HG03520 (cell line): ENCODE results near the gene REXO4.

Experiments used
- ATAC-seq: cut with Tn5 transposase; IDR thresholded peaks from one replicate; pipeline ENCODE4 v1.9.1; 2021; ENCODE audit warnings: mild to moderate bottlenecking, moderate library complexity; ENCODE audit not compliant: unreplicated experiment

Gene REXO4, protein sequence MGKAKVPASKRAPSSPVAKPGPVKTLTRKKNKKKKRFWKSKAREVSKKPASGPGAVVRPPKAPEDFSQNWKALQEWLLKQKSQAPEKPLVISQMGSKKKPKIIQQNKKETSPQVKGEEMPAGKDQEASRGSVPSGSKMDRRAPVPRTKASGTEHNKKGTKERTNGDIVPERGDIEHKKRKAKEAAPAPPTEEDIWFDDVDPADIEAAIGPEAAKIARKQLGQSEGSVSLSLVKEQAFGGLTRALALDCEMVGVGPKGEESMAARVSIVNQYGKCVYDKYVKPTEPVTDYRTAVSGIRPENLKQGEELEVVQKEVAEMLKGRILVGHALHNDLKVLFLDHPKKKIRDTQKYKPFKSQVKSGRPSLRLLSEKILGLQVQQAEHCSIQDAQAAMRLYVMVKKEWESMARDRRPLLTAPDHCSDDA

DNA sequence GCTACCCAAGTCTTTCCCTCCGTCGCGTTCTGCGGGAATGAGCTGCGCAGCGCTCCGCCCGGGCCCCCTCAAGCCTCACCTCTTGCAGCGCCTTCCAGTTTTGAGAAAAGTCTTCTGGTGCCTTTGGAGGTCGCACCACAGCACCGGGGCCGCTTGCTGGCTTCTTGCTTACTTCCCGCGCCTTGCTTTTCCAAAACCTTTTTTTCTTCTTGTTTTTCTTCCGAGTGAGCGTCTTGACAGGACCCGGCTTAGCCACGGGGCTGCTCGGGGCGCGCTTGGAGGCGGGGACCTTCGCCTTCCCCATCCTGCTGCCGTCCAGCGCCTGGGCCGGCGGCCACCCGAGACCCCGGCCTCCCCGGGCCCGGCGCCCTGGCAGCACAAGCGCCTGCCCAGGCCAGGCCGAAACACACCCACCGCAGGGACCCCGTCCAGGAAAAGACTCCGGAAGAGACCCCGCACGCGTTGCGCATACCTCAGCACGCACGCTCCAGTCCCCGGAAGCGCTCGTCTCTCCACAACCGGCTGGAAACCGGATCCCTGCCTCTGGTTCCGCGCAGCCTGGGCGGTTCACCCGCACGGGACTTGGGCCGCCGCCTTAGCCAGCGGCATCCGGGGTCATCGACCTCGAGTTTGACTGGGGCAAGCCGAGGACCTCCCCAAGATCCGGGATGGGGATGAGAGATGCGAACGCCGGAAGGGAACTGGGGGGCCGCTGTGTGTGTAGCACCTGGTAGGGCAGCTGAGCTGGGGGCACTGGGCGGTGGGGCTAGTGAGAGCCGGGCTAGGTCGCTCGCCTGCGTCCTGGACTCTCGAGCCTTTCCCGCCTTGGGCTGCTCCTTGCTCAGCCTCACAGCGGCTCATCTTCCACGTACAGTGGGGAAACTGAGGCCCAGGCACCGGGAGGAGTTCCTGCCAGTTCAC lies at the start of gene REXO4:
TSS of gene REXO4 (minus strand) at position 470 of the 921 bp plus-strand sequence. CDS start at position 304, 166 bp downstream.
- peak; percentile 64 for ATAC-seq

DNA sequence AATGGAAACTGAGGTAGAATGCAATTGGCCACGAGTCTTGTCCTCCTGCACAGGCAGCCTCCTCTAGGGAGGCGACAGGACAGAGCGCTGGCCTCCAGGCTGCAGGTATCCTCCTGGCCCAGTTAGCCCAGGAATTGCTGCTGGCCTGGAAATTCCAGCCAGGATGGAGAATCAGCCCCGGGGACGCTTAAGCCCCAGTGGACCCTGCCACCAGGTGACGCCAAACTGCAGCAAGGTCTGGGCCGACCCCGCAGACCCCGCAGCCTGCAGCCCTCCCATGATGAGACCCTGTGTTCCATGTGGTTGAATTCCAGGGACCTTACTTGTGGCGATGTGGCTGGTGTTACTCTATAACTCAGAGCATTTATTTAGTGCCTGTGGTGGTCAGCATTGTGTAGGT lies 49.3 kb upstream of the REXO4 start:
- no peak for ATAC-seq

DNA sequence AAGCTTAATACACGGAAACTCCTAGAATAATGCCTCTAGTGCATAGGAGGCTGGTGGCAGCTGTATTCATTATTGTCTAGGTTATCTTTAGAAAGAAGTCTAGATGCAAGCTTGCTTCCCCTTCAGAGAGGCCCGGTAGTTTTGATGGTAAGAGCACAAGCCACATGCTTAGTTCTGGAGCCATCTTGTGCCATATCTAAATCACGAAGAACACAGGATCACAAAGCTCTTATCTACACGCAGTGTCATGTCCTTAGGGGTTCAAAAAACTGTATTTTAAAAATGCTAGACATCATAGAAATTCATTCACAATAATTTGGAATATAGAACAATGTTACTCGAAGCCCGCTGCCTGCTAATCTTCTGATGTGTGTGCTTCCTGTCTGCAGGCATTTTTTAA lies 48.2 kb upstream of the REXO4 start:
- ATAC-seq = no peak

DNA sequence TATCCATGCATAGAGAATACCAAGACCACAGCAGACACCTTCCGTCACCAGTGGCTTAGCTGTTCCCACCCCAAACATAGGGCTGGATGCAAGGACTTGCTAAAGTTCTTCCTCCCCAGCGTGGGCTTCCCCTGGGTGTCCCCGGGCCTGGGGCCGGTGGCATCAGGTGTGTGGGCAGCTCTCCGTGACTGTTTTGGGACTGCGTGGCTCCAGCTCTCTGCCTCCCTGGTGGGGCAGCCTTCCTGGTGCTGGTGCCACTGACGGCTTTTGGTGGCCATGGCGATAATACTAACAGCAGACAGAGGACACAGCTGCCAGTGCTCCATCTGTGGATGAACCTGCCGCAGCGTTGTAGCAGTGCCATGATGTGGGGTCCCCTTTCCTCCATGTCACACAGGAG lies 46.8 kb upstream of the REXO4 start:
- ATAC-seq = no peak

DNA sequence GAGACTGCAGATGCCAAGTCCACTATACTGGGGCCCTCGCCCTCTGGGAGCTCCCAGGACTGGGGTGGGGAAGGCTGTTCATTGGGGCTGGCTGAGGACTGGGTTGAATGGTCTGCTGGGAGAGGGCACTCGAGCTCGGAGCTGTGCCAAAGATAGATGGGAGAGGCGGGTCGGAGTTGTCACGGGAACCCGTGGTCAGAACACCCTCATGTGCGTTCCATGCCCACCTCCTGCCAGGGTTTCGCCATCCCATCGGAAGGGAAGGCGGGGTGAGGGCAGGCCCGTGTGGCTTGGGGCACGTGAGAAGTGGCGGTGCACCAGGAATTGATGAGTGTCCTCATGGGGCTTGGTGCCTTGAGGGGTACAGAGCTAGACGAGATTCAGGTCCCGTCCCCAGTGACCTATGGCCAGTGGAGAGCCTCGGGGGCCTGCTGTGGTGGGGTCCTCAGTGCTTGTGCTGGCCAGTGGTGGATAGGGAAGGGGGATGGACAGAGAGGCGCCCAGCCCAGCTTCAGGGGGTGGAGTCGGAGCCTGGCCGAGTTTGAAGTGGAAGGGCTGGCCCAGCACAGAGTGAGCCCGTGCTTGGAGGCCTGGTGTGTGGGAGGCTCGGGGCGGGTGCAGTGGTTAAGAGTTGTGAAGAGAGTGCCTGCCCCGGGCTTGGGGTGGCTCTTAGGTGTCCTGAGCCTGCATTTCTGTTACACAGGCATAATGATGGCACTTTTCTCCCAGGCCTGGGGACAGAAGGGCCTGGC lies 46.2 kb upstream of the REXO4 start:
- ATAC-seq = no peak

DNA sequence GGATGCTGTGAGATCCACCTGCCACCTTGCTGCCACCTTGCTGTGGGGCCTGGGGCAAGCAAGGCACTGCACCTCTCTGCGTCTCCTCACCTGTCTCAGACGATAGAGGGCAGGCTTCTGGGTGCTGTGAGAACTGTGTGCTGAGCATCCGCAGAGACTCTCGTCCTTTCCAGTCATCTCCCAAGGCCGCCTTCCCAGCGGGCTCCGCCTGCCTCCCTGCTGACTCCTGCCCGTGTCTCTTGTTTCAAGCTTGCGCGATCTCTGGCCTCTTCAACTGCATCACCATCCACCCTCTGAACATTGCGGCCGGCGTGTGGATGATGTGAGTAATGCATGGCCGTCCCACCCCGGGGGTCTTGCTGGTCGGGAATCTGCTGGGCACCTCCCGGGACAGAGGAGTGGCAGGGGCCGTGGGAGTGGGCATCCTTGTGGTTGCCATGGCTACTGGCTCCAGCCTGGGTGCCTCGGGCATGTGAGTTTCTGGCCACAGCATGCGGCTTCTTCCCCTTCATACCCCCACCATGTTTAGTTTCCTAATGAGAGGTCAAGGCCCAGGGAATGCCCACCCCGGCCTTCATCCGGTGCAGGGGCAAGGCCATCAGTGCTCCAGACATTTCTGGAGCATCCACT lies 45.5 kb upstream of the REXO4 start:
- no peak for ATAC-seq

DNA sequence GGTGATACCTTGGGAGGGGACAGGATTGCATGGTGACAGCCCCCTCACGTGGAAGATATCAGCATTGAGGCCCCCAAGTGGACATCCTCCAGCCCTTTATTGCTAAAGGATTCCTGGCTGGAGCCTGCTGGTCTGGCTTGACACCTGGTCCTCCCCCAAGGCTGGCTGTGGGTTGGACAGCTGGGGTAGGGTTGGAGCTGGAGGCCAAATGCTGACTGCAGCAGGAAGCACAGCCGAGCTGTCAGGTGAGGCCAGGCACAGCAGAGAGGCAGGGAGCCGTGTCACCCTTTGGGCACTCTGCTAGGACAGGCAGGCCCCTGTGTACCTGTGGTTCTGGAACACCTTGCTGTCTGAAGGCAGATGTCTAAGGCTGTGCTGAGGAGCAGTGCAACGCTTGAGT lies 44.2 kb upstream of the REXO4 start:
- ATAC-seq = no peak

DNA sequence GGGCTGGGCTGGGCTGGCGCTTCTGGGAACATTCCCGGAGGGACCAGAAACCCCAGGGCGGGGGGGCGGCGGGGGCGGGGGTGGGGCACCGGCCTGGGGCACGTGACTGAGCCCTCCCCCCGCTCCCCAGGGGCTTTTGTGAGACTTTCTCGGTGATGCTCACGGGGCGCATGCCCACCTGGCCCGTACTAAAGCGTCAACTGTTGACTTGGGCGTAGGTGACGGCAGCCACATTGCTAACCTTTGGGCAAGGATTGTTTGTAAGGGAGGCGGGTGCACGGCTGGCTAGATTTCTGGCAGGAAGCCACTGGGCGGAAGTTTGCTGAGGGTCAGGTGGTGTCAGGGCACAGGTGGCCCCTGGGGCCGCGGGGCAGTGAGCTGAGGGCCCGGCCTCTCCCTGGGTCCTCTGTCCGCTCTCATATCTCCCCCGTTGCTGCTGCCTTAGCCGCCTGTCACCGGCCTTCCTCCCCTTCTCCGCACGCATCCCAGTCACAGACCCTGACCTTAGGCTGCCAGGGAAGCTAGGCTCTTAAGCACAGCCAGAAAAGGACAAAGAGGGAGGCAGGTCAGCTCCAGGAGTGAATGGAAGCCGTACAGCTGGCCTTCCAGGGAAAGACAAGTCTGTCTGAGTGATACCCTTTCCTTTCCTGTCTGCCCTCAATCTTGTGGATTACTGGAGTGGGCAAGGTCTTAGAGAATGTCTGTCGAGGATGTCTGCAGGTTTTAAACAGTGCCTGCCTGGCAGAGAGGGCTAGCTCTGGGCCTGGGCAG lies 42.8 kb upstream of the REXO4 start:
- peak; percentile 11 for ATAC-seq

DNA sequence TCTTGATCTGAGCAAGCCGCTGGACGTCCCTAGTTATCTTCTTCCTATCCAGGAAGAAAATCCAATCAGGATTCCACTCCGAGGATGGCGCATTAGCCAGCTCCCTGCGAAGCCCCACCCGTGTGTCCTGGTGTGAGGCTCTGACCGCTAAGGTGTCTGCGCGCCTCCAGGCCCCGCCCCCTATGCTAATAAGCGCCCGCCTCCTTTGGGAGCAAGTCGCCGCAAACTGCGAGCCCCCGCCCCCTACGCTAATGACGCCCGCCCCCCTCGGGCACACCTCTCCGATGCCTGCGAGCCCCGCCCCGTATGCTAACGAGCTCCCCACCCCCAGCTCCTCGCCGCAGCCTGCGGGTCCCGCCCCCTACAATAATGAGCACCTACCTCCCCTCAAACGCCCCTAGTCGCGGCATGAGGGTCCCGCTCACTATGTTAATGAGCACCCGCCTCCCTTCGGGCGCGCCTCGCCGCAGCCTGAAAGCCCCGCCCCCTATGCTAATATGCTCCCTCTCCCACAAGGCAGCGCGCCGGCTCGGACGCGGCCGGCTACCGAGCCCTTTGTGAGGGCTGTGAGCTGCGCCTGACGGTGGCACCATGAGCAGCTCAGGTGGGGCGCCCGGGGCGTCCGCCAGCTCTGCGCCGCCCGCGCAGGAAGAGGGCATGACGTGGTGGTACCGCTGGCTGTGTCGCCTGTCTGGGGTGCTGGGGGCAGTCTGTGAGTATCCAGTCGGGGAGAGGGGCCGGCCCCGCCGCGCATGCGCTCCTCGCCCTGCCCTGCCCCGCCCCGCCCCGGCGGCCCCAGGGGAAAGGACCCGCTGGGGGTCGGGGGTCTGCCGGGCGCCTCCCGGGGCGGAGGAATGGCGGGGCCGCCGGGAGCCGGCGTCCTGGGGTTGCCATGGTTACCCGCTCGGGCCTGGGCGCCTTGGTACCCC lies 41.9 kb upstream of the REXO4 start, which contains the start of gene CACFD1:
TSS of gene CACFD1 (plus strand) at position 503 of the 929 bp plus-strand sequence. CDS start at position 592, 89 bp downstream.
- ATAC-seq = peak; percentile 68

DNA sequence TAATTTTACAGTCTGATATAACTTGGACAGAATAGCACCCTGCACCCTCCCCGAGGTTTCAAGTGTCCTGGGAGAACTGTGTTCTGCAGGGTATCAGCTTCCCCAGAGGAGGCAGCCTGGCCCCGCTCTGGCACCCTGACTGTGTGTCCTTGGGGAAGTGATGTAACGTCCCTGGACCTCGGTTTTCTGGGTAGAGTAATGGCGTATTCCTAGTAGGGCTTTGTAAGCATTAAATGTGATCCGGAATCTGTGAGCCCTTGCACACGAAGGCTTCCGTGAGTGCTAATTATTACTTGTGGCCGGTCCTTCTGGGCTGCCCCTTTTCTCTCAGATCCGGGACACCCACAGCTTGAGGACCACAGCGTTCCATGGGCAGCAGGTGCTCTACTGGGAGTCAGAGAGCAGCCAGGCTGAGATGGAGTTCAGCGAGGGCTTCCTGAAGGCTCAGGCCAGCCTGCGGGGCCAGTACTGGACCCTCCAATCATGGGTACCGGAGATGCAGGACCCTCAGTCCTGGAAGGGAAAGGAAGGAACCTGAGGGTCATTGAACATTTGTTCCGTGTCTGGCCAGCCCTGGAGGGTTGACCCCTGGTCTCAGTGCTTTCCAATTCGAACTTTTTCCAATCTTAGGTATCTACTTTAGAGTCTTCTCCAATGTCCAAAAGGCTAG lies 41.0 kb upstream of the REXO4 start:
- ATAC-seq = no peak

DNA sequence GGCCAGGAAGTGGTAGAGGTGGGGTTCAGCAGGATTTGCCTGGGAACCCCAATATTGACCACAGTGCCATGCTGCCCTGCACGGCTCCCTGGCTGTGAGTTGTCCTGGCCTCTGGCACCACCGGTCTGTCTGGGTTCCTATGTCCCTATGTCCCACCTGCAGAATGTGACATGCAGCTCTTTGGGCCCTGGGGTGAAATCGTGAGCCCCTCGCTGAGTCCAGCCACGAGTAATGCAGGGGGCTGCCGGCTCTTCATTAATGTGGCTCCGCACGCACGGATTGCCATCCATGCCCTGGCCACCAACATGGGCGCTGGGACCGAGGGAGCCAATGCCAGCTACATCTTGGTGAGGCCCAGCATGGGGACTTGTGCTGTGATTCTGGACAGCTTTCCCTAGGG lies 39.9 kb upstream of the REXO4 start:
- no peak for ATAC-seq

DNA sequence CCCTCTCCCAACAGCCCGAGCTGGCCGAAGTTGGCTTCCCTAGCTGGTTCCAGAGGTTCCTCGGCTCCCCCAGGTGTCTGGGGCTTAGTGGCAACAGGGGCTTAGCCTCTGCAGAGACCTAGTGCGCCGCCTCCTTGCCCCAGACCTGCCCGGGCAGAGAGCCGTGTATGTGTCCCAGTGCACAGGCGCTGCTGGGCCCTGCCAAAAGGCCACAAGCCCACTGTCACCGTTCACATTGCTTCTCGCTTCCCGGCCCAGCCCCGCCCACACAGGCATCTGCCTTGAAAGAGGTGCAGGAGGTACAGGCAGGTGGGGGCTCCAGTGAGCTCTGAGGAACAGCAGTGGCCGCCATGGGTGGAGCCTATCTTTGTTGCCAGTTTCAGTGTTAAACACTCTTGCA lies 39.4 kb upstream of the REXO4 start:
- no peak for ATAC-seq

DNA sequence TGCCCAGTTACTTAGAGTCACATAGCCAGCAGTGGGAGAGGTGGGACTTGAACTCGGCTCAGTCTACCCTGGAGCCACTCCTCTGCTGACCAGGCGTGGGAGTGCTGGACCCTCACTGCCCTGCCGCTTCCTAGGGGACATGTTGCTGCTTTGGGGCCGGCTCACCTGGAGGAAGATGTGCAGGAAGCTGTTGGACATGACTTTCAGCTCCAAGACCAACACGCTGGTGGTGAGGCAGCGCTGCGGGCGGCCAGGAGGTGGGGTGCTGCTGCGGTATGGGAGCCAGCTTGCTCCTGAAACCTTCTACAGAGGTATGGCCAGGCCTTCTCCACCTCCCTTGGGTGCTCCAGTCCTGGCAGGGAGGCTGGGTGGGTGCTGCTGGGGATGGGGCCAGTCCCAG lies 38.6 kb upstream of the REXO4 start:
- no peak for ATAC-seq

DNA sequence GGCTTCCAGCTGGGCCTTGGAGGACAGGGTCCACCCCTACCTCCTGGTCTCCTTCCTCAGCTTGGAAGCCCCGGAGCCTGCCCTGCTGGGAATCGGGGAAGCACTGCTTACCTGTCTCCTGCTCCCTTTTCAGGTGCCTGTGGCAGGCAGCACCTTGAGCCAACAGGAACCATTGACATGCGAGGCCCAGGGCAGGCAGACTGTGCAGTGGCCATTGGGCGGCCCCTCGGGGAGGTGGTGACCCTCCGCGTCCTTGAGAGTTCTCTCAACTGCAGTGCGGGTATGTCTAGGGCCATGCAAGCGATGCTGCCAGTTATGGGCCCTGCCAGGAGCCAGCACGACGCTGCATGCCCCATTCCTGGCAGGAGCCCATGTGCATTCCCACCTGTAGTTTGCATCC lies 38.1 kb upstream of the REXO4 start:
- ATAC-seq = no peak

DNA sequence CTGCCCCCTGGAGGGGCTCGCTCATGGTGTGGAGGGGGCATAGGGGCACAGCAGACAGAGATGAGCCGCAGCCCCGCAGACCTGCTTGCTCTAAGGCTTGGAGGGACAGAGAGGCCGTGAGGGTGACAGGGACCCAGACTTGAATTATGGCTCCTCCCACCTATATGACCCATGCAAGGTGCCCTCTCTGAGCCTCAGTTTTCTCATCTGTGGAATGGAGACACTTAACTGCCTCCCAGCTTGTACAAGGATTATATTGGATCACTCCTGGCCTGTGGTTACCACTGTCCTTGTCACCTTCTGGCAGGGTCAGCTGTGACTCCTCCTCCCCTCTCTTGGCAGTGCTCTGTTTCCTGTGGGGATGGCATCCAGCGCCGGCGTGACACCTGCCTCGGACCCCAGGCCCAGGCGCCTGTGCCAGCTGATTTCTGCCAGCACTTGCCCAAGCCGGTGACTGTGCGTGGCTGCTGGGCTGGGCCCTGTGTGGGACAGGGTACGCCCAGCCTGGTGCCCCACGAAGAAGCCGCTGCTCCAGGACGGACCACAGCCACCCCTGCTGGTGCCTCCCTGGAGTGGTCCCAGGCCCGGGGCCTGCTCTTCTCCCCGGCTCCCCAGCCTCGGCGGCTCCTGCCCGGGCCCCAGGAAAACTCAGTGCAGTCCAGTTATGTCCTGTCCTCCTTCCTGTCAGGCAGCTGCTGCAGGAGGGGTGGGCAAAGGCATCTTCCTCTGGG lies 37.3 kb upstream of the REXO4 start:
- no peak for ATAC-seq

DNA sequence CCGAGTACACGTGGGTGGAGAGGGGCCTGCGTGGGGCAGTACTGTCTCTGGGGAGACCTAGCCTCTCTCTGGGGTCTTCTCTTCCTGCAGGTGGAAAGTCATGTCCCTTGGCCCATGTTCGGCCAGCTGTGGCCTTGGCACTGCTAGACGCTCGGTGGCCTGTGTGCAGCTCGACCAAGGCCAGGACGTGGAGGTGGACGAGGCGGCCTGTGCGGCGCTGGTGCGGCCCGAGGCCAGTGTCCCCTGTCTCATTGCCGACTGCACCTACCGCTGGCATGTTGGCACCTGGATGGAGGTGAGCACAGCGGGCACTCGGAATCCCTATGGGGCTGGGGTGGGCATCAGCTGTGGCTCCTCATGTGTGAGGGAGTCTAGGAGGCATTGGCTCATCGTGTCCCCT lies 36.5 kb upstream of the REXO4 start:
- ATAC-seq = no peak

DNA sequence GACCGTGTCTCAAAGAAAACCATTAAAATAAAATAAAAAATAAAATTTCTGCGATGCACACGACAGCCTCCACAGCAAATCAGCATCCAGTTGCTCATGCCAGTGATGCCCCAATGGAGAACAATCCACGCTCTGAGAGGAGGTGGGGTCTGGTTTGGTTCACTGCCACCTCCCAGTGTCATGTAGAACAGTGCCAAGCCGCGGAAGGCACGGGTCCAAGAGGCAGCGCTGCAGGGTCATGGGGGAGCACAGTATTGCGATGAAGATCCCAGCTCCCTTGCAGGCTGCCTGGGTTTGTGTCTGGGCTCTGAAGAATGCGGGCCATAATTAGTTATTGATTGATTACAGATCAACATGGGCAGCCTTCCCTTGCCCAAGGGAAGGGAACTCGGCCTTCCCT lies 35.8 kb upstream of the REXO4 start:
- no peak for ATAC-seq

DNA sequence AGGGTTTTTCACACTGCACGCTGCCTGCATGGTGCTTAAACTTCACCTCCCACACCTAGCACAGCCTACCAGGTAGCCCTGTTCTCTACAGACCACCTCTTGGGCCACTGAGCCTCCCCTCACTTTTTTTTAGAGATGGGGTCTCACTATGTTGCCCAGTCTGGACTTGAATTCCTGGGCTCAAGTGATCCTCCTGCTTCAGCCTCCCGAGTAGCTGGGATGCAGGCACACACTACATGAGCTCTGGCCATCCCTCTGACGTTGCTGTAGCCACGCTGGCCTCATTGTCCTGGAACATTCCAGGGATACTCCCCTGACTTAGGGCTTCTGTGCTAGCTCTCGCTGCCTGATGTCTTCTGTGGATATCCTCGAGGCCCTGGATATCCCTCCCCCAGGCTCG lies 34.8 kb upstream of the REXO4 start:
- no peak for ATAC-seq
